Subcutaneous adipose tissue (tissue), 4 donors: ENCODE measurements around the gene HS3ST5. TPM values are rescaled to one million over a fixed set of nuclear protein-coding genes. Genes with fewer than 3 reads are reported as not detected.

Experiments used
- CTCF ChIP-seq: fragments of 450-650 bp; IDR thresholded peaks from one replicate; pipeline ENCODE4 v1.5.1; 2016; ENCODE audit warnings: low read depth, mild to moderate bottlenecking, control low read depth, antibody characterized with exemption, moderate library complexity
- total RNA-seq, 4 donors: library from RNA; depleted of rRNA; stranded (reverse); fragments of >200 nt; gene quantifications; one replicate each; pipeline ENCODE4 v1.1.0, GENCODE V29; 2016

Gene HS3ST5
- total RNA-seq, 4 donors from 2014 or later = not detected

GRCh38 chr6:114135363-114135971 lies 207.4 kb downstream of the HS3ST5 start:
- TF ChIP-seq CTCF = no peak

GRCh38 chr6:114133816-114134215 lies 209.0 kb downstream of the HS3ST5 start:
- TF ChIP-seq CTCF = no peak

GRCh38 chr6:114131945-114132344 lies 210.9 kb downstream of the HS3ST5 start:
- TF ChIP-seq CTCF = no peak

- TF ChIP-seq CTCF = no peak
Observed at GRCh38 chr6:114125576-114125975, 217.2 kb downstream of the HS3ST5 start.

GRCh38 chr6:114121913-114122662 lies 220.7 kb downstream of the HS3ST5 start:
- TF ChIP-seq CTCF = no peak

GRCh38 chr6:114119056-114119455 lies 223.8 kb downstream of the HS3ST5 start:
- no peak for TF ChIP-seq CTCF

- TF ChIP-seq CTCF = no peak
Observed at GRCh38 chr6:114115652-114116051, 227.2 kb downstream of the HS3ST5 start.
